Panc1 (cell line): ENCODE results near the gene CLPTM1L. TPM values are rescaled to one million over a fixed set of nuclear protein-coding genes. Genes with fewer than 3 reads are reported as not detected.
"Not testable (repeated sequence)": the region's sequence is repeated elsewhere in the genome, so short reads cannot be mapped to it uniquely, and the experiment has no call there.

Experiments used
- ATAC-seq: fragments of 200-7000 bp; cut with Tn5 transposase; 2 replicates; pipeline ENCODE4 v1.9.1; 2020; ENCODE audit warnings: mild to moderate bottlenecking, moderate library complexity
- BruUV-seq: library from RNA; stranded (reverse); fragments of 400-500 nt; replicated peaks from 2 replicates; lab custom pipeline; 2021; lab: Mats Ljungman, UMichigan
- CTCF ChIA-PET: fragments of 300-600 bp; sonication (Branson Sonifier 250); formaldehyde crosslinking; loops from one replicate; lab custom pipeline; 2022; ENCODE audit warnings: antibody characterized with exemption; lab: Charles Lee
- POLR2A ChIA-PET: fragments of 300-600 bp; sonication (Branson Sonifier 250); formaldehyde crosslinking; loops from one replicate; lab custom pipeline; 2022; ENCODE audit warnings: antibody characterized with exemption; lab: Charles Lee
- DNase-seq: peaks from one replicate; pipeline ENCODE4 v3.0.0-alpha.2; 2010; ENCODE audit warnings: low read depth, low spot score
- H3K27ac ChIP-seq: 2 replicates; pipeline ENCODE4 v1.5.1; 2011; ENCODE audit warnings: mild to moderate bottlenecking, low read length, inconsistent platforms
- H3K27me3 ChIP-seq: fragments of 200-500 bp; sonication (Bioruptor generic); 2 replicates; pipeline ENCODE4 v1.6.0; 2014; ENCODE audit warnings: low read length, inconsistent platforms; ENCODE audit not compliant: control insufficient read depth, insufficient read depth
- H3K36me3 ChIP-seq: fragments of 200-500 bp; sonication (Bioruptor generic); 2 replicates; pipeline ENCODE4 v1.5.1; 2014; ENCODE audit warnings: inconsistent platforms, mild to moderate bottlenecking, low read length, moderate library complexity; ENCODE audit not compliant: control insufficient read depth, insufficient read depth
- H3K4me1 ChIP-seq: 2 replicates; pipeline ENCODE4 v1.5.1; 2011; ENCODE audit warnings: inconsistent platforms, mild to moderate bottlenecking, low read length, moderate library complexity; ENCODE audit not compliant: control insufficient read depth, insufficient read depth
- H3K4me3 ChIP-seq, 2 experiments: 2 replicates each; pipeline ENCODE4 v1.5.1; 2011 to 2012; ENCODE audit warnings: low read depth in 2 of 2, low read length in 2 of 2, mild to moderate bottlenecking in 2 of 2, inconsistent platforms in 1 of 2, moderate library complexity in 1 of 2
- H3K9me3 ChIP-seq: fragments of 200-500 bp; sonication (Bioruptor generic); 2 replicates; pipeline ENCODE4 v1.5.1; 2014; ENCODE audit warnings: low read depth, mild to moderate bottlenecking, inconsistent platforms, low read length, moderate library complexity; ENCODE audit not compliant: control insufficient read depth, insufficient read depth
- POLR2AphosphoS5 ChIP-seq: IDR thresholded peaks from 2 replicates; pipeline ENCODE4 v1.6.1; 2012; ENCODE audit warnings: mild to moderate bottlenecking, low read depth, low read length, moderate library complexity
- SIN3A ChIP-seq: IDR thresholded peaks from 2 replicates; pipeline ENCODE4 v1.6.1; 2012; ENCODE audit warnings: low read depth, mild to moderate bottlenecking, low read length, moderate library complexity, borderline replicate concordance; ENCODE audit not compliant: insufficient read depth
- TCF7L2 ChIP-seq: IDR thresholded peaks from 2 replicates; pipeline ENCODE4 v1.6.1; 2011; ENCODE audit warnings: mild to moderate bottlenecking, low read depth, low read length, inconsistent platforms
- in situ Hi-C: cut with HindIII; loops from 2 replicates; pipeline ENCODE4 v1.10.0; 2016; ENCODE audit warnings: low sequenced_read_pairs, low pct_unique_long_range_greater_than_20kb
- intact Hi-C: fragments of 100-400 bp; cut with micrococcal nuclease; formaldehyde crosslinking; loops from one replicate; pipeline ENCODE4 v1.10.0; 2022; ENCODE audit not compliant: unreplicated experiment
- total RNA-seq: library from RNA; stranded (reverse); gene quantifications from one replicate; pipeline ENCODE4 v1.2.1, GENCODE V29; 2021; ENCODE audit not compliant: unreplicated experiment
- TF ChIP-seq, protein P1 (sequence below): fragments of 450-650 bp; IDR thresholded peaks from 2 replicates; pipeline ENCODE4 v1.5.1; 2017; ENCODE audit warnings: mild to moderate bottlenecking
- TF ChIP-seq, protein P2 (sequence below), 2 experiments: IDR thresholded peaks; 2 replicates each; pipeline ENCODE4 v1.6.1; 2011 to 2012; ENCODE audit warnings: low read depth in 2 of 2, control low read depth in 1 of 2, low read length in 1 of 2, mild to moderate bottlenecking in 1 of 2, moderate library complexity in 1 of 2; ENCODE audit not compliant: insufficient read depth in 1 of 2

Gene CLPTM1L
- total RNA-seq, 1 experiment from 2014 or later: 188 TPM

DNA sequence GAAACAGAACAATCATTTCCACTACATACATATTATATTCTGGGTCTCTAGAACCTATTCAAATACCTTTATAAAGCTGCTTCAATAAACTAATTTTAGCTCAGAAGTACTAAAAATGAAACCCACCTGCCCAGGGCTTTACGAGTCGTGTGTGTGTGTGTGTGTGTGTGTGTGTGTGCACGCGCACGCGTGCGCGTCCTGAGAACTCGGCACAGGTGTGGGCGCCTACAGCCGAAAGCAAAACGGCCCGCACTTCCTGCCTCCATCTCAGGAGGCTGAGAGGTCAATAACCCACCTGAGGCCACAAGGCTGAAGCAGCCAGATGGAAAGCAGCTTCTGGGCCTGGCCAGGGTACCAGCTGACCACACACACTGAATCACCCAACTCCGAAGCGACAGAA, 3.0 kb downstream of the CLPTM1L start:
- no peaks in the 10 kb centered on the region for H3K9me3 ChIP-seq
- ATAC-seq (no peak), DNase-seq (no peak)
- peaks cover 16% of the 10 kb centered on the region for H3K4me1 ChIP-seq
- in situ Hi-C loops: no loop called here
- peaks cover 27% of the 10 kb centered on the region for H3K36me3 ChIP-seq
- CTCF ChIA-PET: no interaction called here
- TF ChIP-seq SIN3A (no peak), TCF7L2 (no peak), POLR2AphosphoS5 (no peak)
- TF ChIP-seq, protein P1, sequence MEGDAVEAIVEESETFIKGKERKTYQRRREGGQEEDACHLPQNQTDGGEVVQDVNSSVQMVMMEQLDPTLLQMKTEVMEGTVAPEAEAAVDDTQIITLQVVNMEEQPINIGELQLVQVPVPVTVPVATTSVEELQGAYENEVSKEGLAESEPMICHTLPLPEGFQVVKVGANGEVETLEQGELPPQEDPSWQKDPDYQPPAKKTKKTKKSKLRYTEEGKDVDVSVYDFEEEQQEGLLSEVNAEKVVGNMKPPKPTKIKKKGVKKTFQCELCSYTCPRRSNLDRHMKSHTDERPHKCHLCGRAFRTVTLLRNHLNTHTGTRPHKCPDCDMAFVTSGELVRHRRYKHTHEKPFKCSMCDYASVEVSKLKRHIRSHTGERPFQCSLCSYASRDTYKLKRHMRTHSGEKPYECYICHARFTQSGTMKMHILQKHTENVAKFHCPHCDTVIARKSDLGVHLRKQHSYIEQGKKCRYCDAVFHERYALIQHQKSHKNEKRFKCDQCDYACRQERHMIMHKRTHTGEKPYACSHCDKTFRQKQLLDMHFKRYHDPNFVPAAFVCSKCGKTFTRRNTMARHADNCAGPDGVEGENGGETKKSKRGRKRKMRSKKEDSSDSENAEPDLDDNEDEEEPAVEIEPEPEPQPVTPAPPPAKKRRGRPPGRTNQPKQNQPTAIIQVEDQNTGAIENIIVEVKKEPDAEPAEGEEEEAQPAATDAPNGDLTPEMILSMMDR: no peak
- TF ChIP-seq, protein P2, sequence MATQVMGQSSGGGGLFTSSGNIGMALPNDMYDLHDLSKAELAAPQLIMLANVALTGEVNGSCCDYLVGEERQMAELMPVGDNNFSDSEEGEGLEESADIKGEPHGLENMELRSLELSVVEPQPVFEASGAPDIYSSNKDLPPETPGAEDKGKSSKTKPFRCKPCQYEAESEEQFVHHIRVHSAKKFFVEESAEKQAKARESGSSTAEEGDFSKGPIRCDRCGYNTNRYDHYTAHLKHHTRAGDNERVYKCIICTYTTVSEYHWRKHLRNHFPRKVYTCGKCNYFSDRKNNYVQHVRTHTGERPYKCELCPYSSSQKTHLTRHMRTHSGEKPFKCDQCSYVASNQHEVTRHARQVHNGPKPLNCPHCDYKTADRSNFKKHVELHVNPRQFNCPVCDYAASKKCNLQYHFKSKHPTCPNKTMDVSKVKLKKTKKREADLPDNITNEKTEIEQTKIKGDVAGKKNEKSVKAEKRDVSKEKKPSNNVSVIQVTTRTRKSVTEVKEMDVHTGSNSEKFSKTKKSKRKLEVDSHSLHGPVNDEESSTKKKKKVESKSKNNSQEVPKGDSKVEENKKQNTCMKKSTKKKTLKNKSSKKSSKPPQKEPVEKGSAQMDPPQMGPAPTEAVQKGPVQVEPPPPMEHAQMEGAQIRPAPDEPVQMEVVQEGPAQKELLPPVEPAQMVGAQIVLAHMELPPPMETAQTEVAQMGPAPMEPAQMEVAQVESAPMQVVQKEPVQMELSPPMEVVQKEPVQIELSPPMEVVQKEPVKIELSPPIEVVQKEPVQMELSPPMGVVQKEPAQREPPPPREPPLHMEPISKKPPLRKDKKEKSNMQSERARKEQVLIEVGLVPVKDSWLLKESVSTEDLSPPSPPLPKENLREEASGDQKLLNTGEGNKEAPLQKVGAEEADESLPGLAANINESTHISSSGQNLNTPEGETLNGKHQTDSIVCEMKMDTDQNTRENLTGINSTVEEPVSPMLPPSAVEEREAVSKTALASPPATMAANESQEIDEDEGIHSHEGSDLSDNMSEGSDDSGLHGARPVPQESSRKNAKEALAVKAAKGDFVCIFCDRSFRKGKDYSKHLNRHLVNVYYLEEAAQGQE (IDR thresholded peaks at IDR 0.05; ENCODE audit: insufficient read depth in 1 of 2, low read depth in 2 of 2, low read length in 1 of 2): no peak
- H3K27me3 ChIP-seq: no peaks in the 10 kb centered on the region
- no peak overlapping the region for H3K4me3 ChIP-seq
- POLR2A ChIA-PET: no interaction called here
- intact Hi-C loops: no loop called here
- H3K27ac ChIP-seq: no peak overlapping the region
- BruUV-seq: no TSS peak

DNA sequence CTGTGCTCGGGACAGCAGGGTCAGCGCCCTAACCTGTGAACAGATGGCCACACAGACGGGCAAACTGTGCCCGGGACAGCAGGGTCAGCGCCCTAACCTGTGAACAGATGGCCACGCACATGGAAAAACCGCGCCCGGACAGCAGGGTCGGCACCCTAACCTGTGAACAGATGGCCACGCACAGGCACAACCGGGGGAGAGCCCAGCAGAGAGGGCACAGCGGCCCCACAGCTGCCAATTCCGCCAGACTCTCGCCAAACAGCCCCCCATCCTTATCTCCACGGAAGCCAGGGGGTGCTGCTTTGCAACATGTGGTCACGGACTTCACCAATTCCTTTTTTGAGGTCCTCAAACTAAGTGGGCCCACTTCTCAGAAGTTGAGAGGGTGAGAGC, 5.1 kb downstream of the CLPTM1L start:
- H3K4me3 ChIP-seq, intact Hi-C loops, H3K9me3 ChIP-seq, H3K27ac ChIP-seq, DNase-seq, ATAC-seq, POLR2A ChIA-PET, CTCF ChIA-PET, BruUV-seq, in situ Hi-C loops, H3K27me3 ChIP-seq: not testable (repeated sequence)
- Histone ChIP-seq H3K36me3 (peaks cover 27% of the 10 kb centered on the region), H3K4me1 (peaks cover 11% of the 10 kb centered on the region)

DNA sequence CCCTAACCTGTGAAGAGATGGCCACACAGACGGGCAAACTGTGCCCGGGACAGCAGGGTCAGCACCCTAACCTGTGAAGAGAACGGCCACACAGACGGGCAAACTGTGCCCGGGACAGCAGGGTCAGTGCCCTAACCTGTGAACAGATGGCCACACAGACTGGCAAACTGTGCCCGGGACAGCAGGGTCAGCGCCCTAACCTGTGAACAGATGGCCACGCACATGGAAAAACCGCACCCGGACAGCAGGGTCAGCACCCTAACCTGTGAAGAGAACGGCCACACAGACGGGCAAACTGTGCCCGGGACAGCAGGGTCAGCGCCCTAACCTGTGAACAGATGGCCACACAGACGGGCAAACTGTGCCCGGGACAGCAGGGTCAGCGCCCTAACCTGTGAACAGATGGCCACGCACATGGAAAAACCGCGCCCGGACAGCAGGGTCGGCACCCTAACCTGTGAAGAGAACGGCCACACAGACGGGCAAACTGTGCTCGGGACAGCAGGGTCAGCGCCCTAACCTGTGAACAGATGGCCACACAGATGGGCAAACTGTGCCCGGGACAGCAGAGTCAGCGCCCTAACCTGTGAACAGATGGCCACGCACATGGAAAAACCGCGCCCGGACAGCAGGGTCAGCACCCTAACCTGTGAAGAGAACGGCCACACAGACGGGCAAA, 5.6 kb downstream of the CLPTM1L start:
- H3K4me3 ChIP-seq, DNase-seq, in situ Hi-C loops, ATAC-seq, H3K27me3 ChIP-seq, CTCF ChIA-PET, intact Hi-C loops, H3K9me3 ChIP-seq, POLR2A ChIA-PET, BruUV-seq, H3K27ac ChIP-seq: not testable (repeated sequence)
- H3K36me3 ChIP-seq: peaks cover 27% of the 10 kb centered on the region
- H3K4me1 ChIP-seq: peaks cover 11% of the 10 kb centered on the region
